HL-60/S4 (cell line): ENCODE measurements around the gene ACSM6.

Experiments
- in situ Hi-C: fragments of 300-500 bp; cut with MboI; formaldehyde crosslinking; loops from 2 replicates; pipeline ENCODE4 v1.14.3; 2022; ENCODE audit warnings: low sequenced_read_pairs

The ACSM6 gene

GRCh38 chr10:95265572-95265971 lies 71.5 kb downstream of the ACSM6 start:
- in situ Hi-C loops = no loop called here

- in situ Hi-C loops = no loop called here
Measured at GRCh38 chr10:95266674-95267095, 72.6 kb downstream of the ACSM6 start.

DNA sequence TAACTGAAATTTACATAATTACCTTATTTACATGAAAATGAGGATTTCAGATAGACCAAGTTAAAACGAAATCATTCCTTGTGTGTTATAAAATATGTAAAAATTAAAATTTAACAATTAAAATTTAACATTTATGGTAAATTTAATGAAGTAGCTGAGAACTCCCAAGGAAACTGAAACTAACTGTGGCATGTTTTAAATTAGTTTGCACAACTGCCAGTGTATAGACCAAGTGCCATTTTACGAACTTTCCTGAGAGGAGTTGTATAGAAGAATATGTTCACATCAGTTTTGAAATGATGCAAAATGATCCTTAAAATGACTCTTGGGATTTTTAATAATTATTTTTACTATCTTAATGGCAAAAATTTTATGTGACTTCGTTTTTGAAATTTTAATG lies 73.2 kb downstream of the ACSM6 start:
- in situ Hi-C loops = no loop called here

DNA sequence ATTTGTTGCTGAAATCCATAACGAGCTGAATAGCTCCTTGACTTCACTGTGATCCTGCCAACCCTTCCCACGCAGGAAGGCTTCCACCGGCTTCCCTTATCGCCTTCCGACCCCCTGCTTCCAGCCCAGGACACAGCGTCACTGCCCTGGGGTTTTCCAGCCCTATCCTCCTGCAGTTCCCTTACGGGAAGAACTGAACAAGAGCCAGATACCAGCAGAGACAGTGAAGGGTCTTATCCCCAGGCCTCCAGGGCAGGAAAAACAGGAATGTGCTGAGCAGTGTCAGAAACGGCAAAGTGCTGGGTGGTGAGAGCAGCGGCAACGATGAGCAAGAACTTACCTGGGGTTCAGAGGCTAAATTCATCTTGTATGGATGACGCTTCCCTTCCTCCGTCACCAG lies 74.4 kb downstream of the ACSM6 start:
- in situ Hi-C loops = no loop called here

DNA sequence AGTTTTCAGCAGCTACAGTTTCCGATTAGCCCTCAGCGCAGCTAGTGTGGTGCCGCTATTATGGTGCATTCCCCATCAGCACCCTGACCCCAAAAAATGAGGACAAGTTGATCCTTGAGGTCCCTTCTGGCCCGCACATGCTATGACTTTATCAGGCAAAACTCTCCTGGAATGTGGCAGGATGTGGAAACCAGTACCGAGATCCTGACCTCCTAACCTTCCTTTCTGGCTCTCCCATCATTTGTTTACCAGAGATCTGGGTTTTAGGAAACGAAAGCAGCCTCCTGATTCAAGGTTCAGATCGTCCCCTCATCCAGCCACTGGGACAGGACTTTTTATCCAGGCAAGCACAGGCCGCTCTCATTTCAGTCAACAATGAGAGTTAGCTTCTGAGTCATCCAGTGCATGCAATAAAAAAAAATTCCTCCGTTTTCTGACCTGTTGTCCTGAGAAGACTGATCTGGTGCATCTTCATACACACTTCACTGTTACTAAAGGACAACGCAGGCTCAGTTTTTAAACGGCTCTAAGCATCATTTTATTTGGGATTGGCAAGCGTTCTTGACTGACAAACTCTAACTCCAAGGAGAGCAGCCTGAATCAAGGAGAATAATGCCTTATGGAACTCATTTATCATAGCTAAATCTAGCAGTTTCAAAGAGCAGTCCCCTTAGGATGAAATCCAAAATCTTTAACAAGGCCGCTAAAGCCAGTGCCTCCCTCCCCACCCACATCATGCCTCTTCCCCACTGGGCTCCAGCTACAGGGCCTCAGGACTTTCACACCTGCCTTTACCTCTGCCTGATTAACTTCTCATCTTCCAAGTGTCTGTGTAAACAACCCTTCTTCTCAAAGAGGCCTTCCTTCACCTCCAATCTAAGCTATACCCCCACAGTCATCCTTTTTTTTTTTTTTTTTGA lies 79.6 kb downstream of the ACSM6 start:
- in situ Hi-C loops = no loop called here

DNA sequence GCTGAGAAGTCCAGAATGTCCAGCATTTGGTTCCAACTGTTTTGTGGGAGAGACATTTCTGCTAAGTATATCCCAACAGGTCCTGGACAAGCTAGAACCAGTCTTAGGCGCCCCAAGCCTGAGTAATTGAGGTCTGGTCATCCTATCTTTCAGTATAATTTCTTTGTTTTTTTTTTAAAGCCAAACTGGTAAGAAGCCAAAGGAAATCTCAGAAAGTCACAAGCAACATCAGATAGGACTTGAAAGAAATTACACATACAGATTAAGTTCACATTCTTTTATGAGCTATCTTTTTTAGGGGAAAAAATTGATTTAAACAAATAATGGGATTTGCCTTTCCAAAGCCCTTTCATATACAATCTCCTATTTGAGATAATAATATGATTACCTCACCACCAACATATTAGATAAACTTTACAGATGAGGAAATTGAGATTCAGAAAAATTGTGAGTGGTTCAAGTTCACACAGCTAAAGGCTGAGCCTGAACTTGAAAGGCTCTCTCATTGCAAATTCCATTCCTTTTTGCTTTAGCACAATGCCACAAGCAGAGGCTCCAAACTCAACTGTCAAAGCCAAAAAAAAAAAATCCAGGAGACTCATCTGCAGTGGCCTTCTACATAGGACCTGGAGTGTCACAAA lies 81.8 kb downstream of the ACSM6 start:
- in situ Hi-C loops = no loop called here

DNA sequence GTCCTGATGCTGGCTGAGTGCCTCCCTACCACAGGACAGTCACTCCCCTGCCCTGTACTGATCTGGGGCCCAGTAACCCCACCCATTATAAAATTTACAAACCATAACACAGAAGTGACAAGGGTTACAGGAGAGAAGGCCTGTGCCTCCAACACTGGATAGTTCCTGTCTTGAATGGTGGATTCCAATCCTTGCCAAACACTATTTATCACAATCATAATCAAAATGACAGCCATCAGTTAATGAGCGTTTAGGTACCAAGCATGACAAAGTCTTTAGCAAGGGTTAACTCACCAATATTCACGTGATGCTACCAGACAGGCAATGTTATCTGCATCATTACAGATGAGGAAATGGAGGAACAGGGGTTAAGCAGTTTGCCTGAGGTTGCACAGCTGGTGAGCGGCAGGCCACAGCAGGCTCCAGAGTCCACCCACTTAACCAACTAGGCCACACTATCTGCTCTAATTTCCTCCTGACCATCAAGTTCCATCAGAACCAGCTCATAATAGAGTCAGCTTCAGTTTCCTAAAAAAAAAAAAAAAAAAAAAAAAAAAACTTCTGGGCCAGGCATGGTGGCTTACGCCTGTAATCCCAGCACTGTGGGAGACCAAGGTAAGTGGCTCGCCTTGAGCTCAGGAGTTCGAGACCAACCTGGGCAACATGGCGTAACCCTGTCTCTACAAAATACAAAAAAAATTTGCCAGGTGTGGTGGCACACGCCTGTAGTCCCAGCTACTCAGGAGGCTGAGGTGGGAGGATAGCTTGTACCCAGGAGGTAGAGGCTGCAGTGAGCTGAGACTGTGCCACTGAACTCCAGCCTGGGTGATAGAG lies 82.5 kb downstream of the ACSM6 start:
- in situ Hi-C loops = no loop called here

DNA sequence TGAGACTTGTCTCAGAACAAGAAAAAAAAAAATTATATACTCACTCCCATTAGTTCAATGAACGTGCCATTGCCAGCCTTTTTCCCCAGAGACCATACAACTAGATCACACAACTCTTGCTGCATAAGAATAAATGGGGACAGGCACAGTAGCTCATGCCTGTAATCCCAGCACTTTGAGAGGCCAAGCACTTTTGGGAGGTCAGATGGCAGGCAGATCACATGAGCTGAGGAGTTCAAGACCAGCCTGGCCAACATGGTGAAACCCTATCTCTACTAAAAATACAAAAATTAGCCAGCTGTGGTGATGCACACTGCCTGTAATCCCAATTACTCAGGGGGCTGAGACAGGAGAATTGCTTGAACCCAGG lies 83.1 kb downstream of the ACSM6 start:
- in situ Hi-C loops = no loop called here

- in situ Hi-C loops = no loop called here
Measured at GRCh38 chr10:95277614-95278013, 83.6 kb downstream of the ACSM6 start.
